ENCODE measurements around the gene IGSF8.

DNA sequence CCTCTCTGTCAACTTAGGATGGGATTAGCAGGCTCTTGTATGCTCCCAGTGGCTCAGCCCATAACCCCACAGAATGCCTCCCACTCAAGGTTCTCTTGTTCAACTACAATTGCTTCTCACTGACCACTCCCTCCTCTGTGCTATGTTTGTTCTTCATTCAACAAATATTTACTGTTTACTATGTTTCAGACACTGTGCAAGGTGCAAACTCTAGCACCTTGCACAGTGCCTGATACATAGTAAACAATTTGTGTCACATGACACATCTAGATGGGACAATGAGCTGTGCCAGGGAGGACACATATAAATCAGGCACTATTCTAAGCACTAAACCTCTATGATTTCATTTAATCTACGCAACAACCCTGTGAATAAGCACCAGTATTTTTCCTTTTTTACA, 32.5 kb upstream of the IGSF8 start:
- TF ChIP-seq POLR2AphosphoS5 (IDR thresholded peaks at IDR 0.05) (no peak), SMC3 (conservative IDR thresholded peaks at IDR 0.05; ENCODE audit: poor library complexity) (no peak), EZH2 (IDR thresholded peaks at IDR 0.05; ENCODE audit: borderline replicate concordance, insufficient read depth, low read length, poor library complexity, severe bottlenecking) (no peak), RAD21 (conservative IDR thresholded peaks at IDR 0.05) (no peak), MXI1 (conservative IDR thresholded peaks at IDR 0.05; ENCODE audit: poor library complexity, severe bottlenecking) (no peak), EP300 (conservative IDR thresholded peaks at IDR 0.05; ENCODE audit: poor library complexity, severe bottlenecking) (no peak)
- TF ChIP-seq, protein P1, sequence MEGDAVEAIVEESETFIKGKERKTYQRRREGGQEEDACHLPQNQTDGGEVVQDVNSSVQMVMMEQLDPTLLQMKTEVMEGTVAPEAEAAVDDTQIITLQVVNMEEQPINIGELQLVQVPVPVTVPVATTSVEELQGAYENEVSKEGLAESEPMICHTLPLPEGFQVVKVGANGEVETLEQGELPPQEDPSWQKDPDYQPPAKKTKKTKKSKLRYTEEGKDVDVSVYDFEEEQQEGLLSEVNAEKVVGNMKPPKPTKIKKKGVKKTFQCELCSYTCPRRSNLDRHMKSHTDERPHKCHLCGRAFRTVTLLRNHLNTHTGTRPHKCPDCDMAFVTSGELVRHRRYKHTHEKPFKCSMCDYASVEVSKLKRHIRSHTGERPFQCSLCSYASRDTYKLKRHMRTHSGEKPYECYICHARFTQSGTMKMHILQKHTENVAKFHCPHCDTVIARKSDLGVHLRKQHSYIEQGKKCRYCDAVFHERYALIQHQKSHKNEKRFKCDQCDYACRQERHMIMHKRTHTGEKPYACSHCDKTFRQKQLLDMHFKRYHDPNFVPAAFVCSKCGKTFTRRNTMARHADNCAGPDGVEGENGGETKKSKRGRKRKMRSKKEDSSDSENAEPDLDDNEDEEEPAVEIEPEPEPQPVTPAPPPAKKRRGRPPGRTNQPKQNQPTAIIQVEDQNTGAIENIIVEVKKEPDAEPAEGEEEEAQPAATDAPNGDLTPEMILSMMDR (IDR thresholded peaks at IDR 0.05; ENCODE audit: poor library complexity, severe bottlenecking), result no peak
